T-helper 17 cell (primary cell): Measurements from ENCODE around the gene MALAT1. TPM values are rescaled to one million over a fixed set of nuclear protein-coding genes. Genes with fewer than 3 reads are reported as not detected.

ENCODE experiments used
- ATAC-seq: fragments of 150-1000 bp; cut with Tn5 transposase; 2 replicates; pipeline ENCODE4 v1.10.0; 2021; ENCODE audit warnings: mild to moderate bottlenecking, moderate library complexity
- DNase-seq, 3 donors: peaks; one replicate each; pipeline versions ENCODE4 v3.0.0 to v3.0.0-alpha.2; 2020 to 2021
- H3K9me3 ChIP-seq: one replicate; pipeline ENCODE4 v1.7.0; 2013; ENCODE audit warnings: low read length, mild to moderate bottlenecking; ENCODE audit not compliant: control insufficient read depth, poor library complexity, severe bottlenecking
- H3K27ac Mint-ChIP-seq: one replicate; pipeline ENCODE4 v1.8.0; 2022; ENCODE audit warnings: mild to moderate bottlenecking, moderate library complexity, mixed read lengths
- H3K27me3 Mint-ChIP-seq: one replicate; pipeline ENCODE4 v1.8.0; 2022; ENCODE audit warnings: mixed read lengths
- H3K36me3 Mint-ChIP-seq: one replicate; pipeline ENCODE4 v1.8.0; 2022; ENCODE audit warnings: low read depth, mixed read lengths
- H3K4me1 Mint-ChIP-seq: one replicate; pipeline ENCODE4 v1.8.0; 2022; ENCODE audit warnings: mild to moderate bottlenecking, mixed read lengths
- H3K4me3 Mint-ChIP-seq: one replicate; pipeline ENCODE4 v1.8.0; 2022; ENCODE audit warnings: mild to moderate bottlenecking, moderate library complexity, mixed read lengths
- total RNA-seq, 4 donors: library from RNA in 2 of 4; stranded (reverse) in 2 of 4; gene quantifications; one replicate each; pipeline ENCODE4 v1.2.3 and lab custom pipeline; 2022 to 2026

MALAT1 gene
- total RNA-seq, 2 donors from 2014 or later = 25,853 to 29,025 TPM

DNA sequence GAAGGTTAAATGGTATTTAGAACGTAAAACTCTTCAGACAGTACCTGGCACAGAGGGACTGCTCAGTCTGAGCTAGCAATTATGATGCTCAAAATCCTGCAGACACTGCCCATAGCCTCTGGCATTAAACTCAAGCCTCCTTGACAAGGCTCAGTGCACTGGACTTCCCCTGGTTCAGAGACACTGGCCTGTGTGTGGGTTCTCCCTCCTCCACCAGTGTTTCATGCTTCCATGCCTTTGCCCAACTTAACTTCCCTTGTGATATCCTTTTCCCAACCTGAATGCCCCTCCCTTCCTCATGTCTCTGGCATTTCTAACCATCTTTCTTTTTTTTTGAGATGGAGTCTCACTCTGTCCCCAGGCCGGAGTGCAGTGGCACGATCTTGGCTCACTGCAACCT, 50.3 kb downstream of the MALAT1 start:
- H3K4me3 Mint-ChIP-seq = peak overlapping the region; percentile 67
- H3K36me3 Mint-ChIP-seq = peaks cover 5% of the 10 kb centered on the region
- H3K27ac Mint-ChIP-seq = peak overlapping the region; percentile 83
- ATAC-seq (no peak), DNase-seq (no peak)
- no peaks in the 10 kb centered on the region for H3K27me3 Mint-ChIP-seq
- H3K4me1 Mint-ChIP-seq = peaks cover 46% of the 10 kb centered on the region
- no peaks in the 10 kb centered on the region for H3K9me3 ChIP-seq

DNA sequence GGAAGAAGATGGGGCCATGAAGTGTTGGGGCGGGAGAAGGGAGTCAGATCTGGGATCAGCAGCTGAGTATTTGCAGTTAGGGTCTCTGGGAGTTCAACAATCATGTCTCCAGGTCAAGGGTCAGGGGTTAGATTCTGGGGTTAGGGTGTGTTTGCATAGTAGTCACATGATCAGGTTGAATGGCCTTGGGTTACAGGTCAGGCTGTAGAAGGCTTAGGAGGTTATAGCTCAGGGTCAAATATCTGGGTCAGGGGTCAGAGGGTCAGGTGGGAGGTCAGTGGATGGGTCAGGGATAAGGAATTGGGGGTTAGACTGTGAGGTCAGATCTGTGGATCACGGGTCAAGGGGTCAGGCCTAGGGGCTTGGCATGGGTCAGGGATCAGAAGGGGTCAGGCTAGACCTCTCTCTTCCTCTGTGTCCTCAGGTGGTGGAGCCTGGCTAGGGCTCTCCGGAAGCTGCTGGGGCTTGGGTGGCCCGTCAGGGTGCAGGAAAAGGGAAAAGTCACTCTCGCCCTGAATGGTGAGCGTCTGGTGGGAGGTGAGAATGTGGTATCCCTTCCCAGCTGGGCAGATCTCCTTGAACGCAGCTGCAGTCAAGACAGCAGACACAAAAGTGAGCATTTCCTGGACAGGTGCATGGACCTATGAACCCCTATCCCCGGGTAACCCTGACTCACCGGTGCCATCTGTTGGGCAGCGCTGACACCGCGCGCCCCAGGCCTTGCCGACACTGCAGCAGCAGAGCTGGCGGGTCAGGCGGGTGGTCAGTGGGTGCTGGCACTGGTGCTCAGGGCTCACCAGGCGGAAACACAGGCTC, 52.9 kb downstream of the MALAT1 start:
- ATAC-seq = peak; percentile 48
- peaks cover 55% of the 10 kb centered on the region for H3K4me1 Mint-ChIP-seq

DNA sequence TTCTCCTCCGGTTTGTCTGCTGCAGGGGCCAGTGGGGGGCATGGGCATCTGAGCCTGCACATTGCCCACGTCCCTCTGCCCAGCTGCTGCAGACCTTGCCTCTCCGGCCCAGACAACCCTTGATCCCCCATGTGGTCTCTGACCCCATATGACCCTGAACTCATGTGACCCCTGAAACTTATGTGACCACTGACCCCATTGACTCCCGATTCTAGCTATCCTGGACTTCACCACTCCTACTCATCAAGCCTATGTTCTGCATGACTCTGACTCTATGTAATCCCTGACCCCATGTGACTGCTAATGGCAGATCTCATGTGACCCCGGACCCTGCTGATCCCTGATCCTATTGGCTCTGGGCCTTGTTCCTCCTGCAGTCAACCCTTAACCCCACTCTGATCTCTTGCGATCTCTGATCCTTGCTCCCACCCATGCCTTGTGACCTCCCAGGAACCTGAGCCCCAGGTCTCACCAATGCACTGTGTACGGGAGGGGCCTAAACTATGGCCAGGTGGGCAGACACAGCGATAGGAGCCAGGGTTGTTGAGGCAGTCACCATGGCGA, 53.6 kb downstream of the MALAT1 start:
- Mint-ChIP-seq H3K27me3 (no peaks in the 10 kb centered on the region), H3K4me1 (peaks cover 59% of the 10 kb centered on the region), H3K27ac (peak overlapping the region; percentile 90), H3K36me3 (peaks cover 5% of the 10 kb centered on the region), H3K4me3 (peak overlapping the region; percentile 76)
- H3K9me3 ChIP-seq = no peaks in the 10 kb centered on the region
- DNase-seq = no peak
- ATAC-seq = no peak

More for the DNA sequence above, 52.9 kb downstream of the MALAT1 start:
- H3K36me3 Mint-ChIP-seq = peaks cover 5% of the 10 kb centered on the region
- H3K27ac Mint-ChIP-seq = peak overlapping the region; percentile 90
- peak; percentile 44 to 61 (median 48) for DNase-seq
- no peaks in the 10 kb centered on the region for H3K9me3 ChIP-seq
- no peaks in the 10 kb centered on the region for H3K27me3 Mint-ChIP-seq
- peak overlapping the region; percentile 76 for H3K4me3 Mint-ChIP-seq

DNA sequence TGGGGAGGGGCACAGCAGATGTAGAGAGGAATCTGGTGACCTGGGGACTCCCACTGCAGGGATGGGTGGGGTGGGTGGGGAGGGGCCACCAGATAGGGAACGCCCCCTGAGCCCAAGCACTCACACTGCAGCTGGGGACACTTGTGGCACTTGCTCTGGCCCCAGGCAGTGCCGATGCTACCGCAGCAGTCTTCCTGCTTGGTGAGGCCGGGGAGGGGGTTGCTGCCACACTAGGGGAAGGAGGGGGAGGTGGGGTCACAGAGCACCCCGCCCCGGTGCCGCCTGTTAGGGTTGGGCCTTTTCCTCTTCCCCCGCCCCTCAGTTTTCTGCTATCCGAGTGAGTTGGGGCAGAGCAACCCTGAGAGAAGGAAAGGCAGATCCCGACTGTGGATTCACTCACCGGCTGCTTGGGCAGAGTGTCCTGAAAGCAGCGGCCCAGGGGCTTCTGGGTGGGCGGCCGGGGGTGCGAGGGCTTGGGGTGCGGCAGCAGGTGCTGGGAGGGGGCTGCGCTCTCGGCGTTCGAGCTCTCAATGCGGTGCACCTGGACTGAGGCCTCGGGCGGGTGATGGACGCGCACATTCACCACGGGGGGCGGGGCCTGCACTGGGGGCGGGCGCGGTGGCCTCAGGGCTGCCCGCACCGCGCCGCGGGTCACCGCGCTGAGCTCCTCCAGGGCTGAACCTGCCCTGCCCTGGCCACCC, 54.6 kb downstream of the MALAT1 start:
- no peaks in the 10 kb centered on the region for H3K9me3 ChIP-seq
- DNase-seq (peak; percentile 66 to 80 (median 69)), ATAC-seq (peak; percentile 85)
- H3K36me3 Mint-ChIP-seq = peaks cover 5% of the 10 kb centered on the region
- H3K4me1 Mint-ChIP-seq = peaks cover 56% of the 10 kb centered on the region
- H3K27ac Mint-ChIP-seq = no peak overlapping the region
- no peaks in the 10 kb centered on the region for H3K27me3 Mint-ChIP-seq
- H3K4me3 Mint-ChIP-seq = peak overlapping the region; percentile 76

DNA sequence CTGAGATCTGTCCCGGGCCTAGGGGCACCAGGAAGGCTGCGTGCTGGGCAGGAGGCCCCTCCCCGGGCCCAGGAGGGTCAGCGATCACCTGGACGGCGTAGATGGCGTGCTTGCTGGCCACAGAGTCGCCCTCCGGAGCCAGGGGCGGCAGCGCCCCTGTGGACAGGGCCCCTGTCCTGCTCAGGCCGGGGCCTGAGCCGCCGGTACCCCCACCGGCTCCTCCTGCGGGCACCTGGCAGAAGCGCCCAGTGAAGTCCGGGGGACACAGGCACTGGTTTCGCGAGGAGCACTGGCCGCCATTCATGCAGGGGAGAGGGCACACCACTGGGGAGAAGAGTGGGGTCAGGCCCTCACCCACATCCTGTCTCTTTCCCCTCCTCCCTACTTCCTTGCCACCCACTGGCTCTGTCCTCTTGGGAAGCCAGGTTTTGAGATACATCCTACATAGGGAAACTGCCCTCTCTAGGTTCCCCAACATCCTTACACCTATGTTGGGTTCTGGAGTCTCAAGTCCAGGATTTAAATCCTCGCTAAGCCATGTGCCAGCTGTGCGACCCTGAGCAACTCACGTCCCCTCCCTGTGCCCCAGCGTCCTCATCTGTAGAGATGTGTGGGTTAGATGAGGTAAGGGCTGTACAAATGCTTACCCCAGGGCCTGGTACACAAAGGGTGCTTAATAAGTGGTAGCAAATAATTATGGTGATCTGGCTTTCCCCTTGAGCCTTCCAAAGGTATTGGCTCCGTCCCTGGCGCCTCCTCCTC, 55.4 kb downstream of the MALAT1 start:
- peaks cover 56% of the 10 kb centered on the region for H3K4me1 Mint-ChIP-seq
- no peaks in the 10 kb centered on the region for H3K27me3 Mint-ChIP-seq
- peak overlapping the region; percentile 91 for H3K4me3 Mint-ChIP-seq
- ATAC-seq (no peak), DNase-seq (no peak)
- no peaks in the 10 kb centered on the region for H3K9me3 ChIP-seq
- peak overlapping the region; percentile 96 for H3K27ac Mint-ChIP-seq
- peaks cover 3% of the 10 kb centered on the region for H3K36me3 Mint-ChIP-seq

DNA sequence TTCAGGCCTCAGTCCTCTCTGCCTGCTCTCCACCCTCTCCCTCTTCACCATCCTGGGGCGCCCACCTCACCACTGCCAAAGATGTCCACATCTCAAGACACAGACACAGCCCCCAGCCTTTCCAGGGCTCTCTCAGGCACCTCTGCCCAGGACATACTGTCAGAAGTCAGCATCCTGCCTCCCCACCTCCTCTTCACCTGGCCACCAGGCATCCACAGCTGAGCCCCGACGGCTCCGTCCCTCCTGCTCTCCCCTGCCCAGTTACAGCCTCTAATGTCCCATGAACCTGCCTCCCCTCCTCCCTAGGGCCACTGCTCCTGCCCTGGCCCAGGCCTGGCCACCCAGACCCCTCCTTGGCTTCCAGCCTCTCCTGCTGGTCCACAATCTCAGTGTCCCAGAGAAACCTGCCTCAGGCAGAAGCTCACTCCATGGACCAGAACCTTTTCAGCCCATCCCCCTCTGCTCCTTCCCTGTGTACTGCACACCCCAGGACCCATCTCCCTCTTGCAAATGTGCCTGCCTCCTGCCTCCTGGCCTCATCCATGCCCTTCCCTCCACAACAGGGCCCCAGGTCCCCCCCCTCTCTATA, 56.1 kb downstream of the MALAT1 start:
- H3K27me3 Mint-ChIP-seq = no peaks in the 10 kb centered on the region
- no peaks in the 10 kb centered on the region for H3K9me3 ChIP-seq
- peak overlapping the region; percentile 96 for H3K27ac Mint-ChIP-seq
- DNase-seq (no peak), ATAC-seq (no peak)
- peaks cover 56% of the 10 kb centered on the region for H3K4me1 Mint-ChIP-seq
- H3K36me3 Mint-ChIP-seq = no peaks in the 10 kb centered on the region
- H3K4me3 Mint-ChIP-seq = peak overlapping the region; percentile 91

DNA sequence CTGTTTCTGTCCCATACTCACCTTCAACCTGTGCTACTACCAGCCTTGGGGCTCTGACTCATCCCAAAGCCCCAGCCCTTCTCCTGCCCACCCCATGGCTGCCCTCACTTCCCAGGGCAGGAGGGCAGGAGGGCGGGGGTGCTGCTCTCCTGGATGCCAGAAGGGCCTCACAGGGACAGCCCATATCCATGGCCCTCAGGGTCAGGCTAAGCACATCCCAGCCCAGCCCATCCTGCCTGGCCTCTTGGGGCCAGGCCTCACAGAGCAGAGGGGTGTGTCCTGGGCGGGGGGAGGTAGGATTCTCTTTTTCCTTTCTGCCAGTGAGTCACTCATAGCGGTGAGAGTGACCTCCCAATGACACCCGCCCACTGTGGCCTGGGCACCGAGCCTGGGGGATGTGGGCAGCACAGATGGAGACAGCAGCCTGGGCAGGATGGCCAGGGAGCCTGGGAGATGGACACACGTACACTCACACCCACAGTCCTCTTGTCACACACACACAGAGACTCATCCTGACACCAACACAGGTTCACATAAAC, 56.9 kb downstream of the MALAT1 start:
- H3K27me3 Mint-ChIP-seq = no peaks in the 10 kb centered on the region
- peak overlapping the region; percentile 91 for H3K4me3 Mint-ChIP-seq
- no peak for ATAC-seq
- peaks cover 63% of the 10 kb centered on the region for H3K4me1 Mint-ChIP-seq
- peak overlapping the region; percentile 96 for H3K27ac Mint-ChIP-seq
- H3K36me3 Mint-ChIP-seq = no peaks in the 10 kb centered on the region
- H3K9me3 ChIP-seq = no peaks in the 10 kb centered on the region
- no peak for DNase-seq

Other genes starting within 250 kb of the MALAT1 start
- gene POLA2, start 237.1 kb upstream of the MALAT1 start, total RNA-seq = 10 to 100 TPM; 13.0 to 15.4 TPM
- under 1 TPM in 1 of 2 donors, not detected in 1; 0.55 TPM for gene CDC42EP2, start 184.2 kb upstream of the MALAT1 start, total RNA-seq
- 10 to 100 TPM; 49.1 to 62.6 TPM for gene DPF2, start 165.2 kb upstream of the MALAT1 start, total RNA-seq
- gene TIGD3, start 144.3 kb upstream of the MALAT1 start, total RNA-seq = under 1 TPM; 0.21 to 0.45 TPM
- 10 to 100 TPM; 57.7 to 61.6 TPM for gene SLC25A45, start 116.4 kb upstream of the MALAT1 start, total RNA-seq
- gene FRMD8, start 112.4 kb upstream of the MALAT1 start, total RNA-seq = 10 to 100 TPM; 29.2 to 37.5 TPM
- gene NEAT1, start 76.2 kb upstream of the MALAT1 start, total RNA-seq = 100 to 1,000 TPM; 554 to 555 TPM
- 10 to 100 TPM; 56.6 to 61.7 TPM for gene SCYL1, start 26.0 kb downstream of the MALAT1 start, total RNA-seq
- 100 to 1,000 TPM; 123 to 187 TPM for gene LTBP3, start 59.3 kb downstream of the MALAT1 start, total RNA-seq
- 10 to 100 TPM; 30.3 to 39.0 TPM for gene ZNRD2, start 71.4 kb downstream of the MALAT1 start, total RNA-seq
- 10 to 100 TPM; 41.2 to 44.4 TPM for gene FAM89B, start 73.5 kb downstream of the MALAT1 start, total RNA-seq
- 100 to 1,000 TPM; 123 to 152 TPM for gene EHBP1L1, start 77.0 kb downstream of the MALAT1 start, total RNA-seq
- 1 to 10 TPM; 4.7 to 5.7 TPM for gene KCNK7, start 96.8 kb downstream of the MALAT1 start, total RNA-seq
- 10 to 100 TPM; 63.1 to 64.6 TPM for gene MAP3K11, start 115.2 kb downstream of the MALAT1 start, total RNA-seq
- 10 to 100 TPM; 56.0 to 60.5 TPM for gene PCNX3, start 116.7 kb downstream of the MALAT1 start, total RNA-seq
- 100 to 1,000 TPM; 142 to 182 TPM for gene SIPA1, start 139.1 kb downstream of the MALAT1 start, total RNA-seq
- 100 to 1,000 TPM; 302 to 378 TPM for gene RELA, start 163.9 kb downstream of the MALAT1 start, total RNA-seq
- gene KAT5, start 213.2 kb downstream of the MALAT1 start, total RNA-seq = 100 to 1,000 TPM; 120 to 123 TPM
- gene RNASEH2C, start 221.8 kb downstream of the MALAT1 start, total RNA-seq = 10 to 100 TPM; 30.8 to 34.3 TPM